BE2C (cell line): Measurements from ENCODE around the gene SLC20A1.

ENCODE experiments used
- DNase-seq: peaks from one replicate; pipeline ENCODE4 v3.0.0-alpha.2; 2020
- H3K27me3 ChIP-seq: fragments of 250-450 bp; sonication (Bioruptor Pico); 2 replicates; pipeline ENCODE4 v1.5.1; 2020; ENCODE audit warnings: mild to moderate bottlenecking
- H3K36me3 ChIP-seq: fragments of 250-450 bp; sonication (Bioruptor Pico); 2 replicates; pipeline ENCODE4 v1.5.1; 2020; ENCODE audit warnings: mild to moderate bottlenecking
- H3K4me1 ChIP-seq: fragments of 250-450 bp; sonication (Bioruptor Pico); 2 replicates; pipeline ENCODE4 v1.5.1; 2020
- H3K4me3 ChIP-seq: 2 replicates; pipeline ENCODE4 v1.5.1; 2011; ENCODE audit warnings: low read depth, low read length
- H3K9me3 ChIP-seq: fragments of 250-450 bp; sonication (Bioruptor Pico); 2 replicates; pipeline ENCODE4 v1.5.1; 2020
- CTCF ChIP-seq: IDR thresholded peaks from 2 replicates; pipeline ENCODE4 v1.5.1; 2012; ENCODE audit warnings: mild to moderate bottlenecking, low read depth, low read length

SLC20A1 gene

GRCh38 chr2:112669667-112670066 lies 23.9 kb downstream of the SLC20A1 start:
- no peak for TF ChIP-seq CTCF
- Histone ChIP-seq H3K9me3 (no peaks in the 10 kb centered on the region), H3K36me3 (no peaks in the 10 kb centered on the region), H3K4me1 (no peaks in the 10 kb centered on the region), H3K4me3 (no peak overlapping the region), H3K27me3 (no peaks in the 10 kb centered on the region)
- no peak for DNase-seq

- no peak for DNase-seq
- Histone ChIP-seq H3K36me3 (no peaks in the 10 kb centered on the region), H3K27me3 (no peaks in the 10 kb centered on the region), H3K4me3 (no peak overlapping the region), H3K9me3 (no peaks in the 10 kb centered on the region), H3K4me1 (no peaks in the 10 kb centered on the region)
- TF ChIP-seq CTCF, result no peak
These were observed 24.7 kb downstream of the SLC20A1 start for GRCh38 chr2:112670252-112671022.

- Histone ChIP-seq H3K36me3 (no peaks in the 10 kb centered on the region), H3K4me3 (no peak overlapping the region), H3K9me3 (no peaks in the 10 kb centered on the region), H3K27me3 (no peaks in the 10 kb centered on the region), H3K4me1 (no peaks in the 10 kb centered on the region)
- TF ChIP-seq CTCF, result no peak
- DNase-seq, result no peak
These were observed 26.1 kb downstream of the SLC20A1 start for GRCh38 chr2:112671801-112672200.

GRCh38 chr2:112673008-112673407 lies 27.3 kb downstream of the SLC20A1 start:
- Histone ChIP-seq H3K36me3 (no peaks in the 10 kb centered on the region), H3K9me3 (no peaks in the 10 kb centered on the region), H3K4me3 (no peak overlapping the region), H3K4me1 (no peaks in the 10 kb centered on the region), H3K27me3 (no peaks in the 10 kb centered on the region)
- DNase-seq, result no peak
- TF ChIP-seq CTCF, result no peak

GRCh38 chr2:112674229-112674628 lies 28.5 kb downstream of the SLC20A1 start:
- no peak for TF ChIP-seq CTCF
- H3K4me3 ChIP-seq, result no peak overlapping the region
- H3K27me3 ChIP-seq, result no peaks in the 10 kb centered on the region
- no peak for DNase-seq
- no peaks in the 10 kb centered on the region for H3K36me3 ChIP-seq
- H3K9me3 ChIP-seq, result no peaks in the 10 kb centered on the region
- H3K4me1 ChIP-seq, result no peaks in the 10 kb centered on the region

- Histone ChIP-seq H3K36me3 (no peaks in the 10 kb centered on the region), H3K27me3 (no peaks in the 10 kb centered on the region), H3K4me3 (no peak overlapping the region), H3K4me1 (no peaks in the 10 kb centered on the region), H3K9me3 (no peaks in the 10 kb centered on the region)
- no peak for DNase-seq
- no peak for TF ChIP-seq CTCF
These were observed 33.7 kb downstream of the SLC20A1 start for GRCh38 chr2:112679484-112679883.
